ENCODE measurements around the gene DAPL1.

Gene DAPL1

GRCh38 chr2:158808426-158808825, 13.3 kb downstream of the DAPL1 start:
- in situ Hi-C loops (cut with HindIII; ENCODE audit: low sequenced_read_pairs) = no loop called here
- DNase-seq (ENCODE audit: low read depth) = no peak
- no peak for TF ChIP-seq CTCF (IDR thresholded peaks at IDR 0.05; ENCODE audit: low read depth, low read length, missing control alignments)
- H3K4me3 ChIP-seq (ENCODE audit: low read depth, low read length) = no peak overlapping the region

DNA sequence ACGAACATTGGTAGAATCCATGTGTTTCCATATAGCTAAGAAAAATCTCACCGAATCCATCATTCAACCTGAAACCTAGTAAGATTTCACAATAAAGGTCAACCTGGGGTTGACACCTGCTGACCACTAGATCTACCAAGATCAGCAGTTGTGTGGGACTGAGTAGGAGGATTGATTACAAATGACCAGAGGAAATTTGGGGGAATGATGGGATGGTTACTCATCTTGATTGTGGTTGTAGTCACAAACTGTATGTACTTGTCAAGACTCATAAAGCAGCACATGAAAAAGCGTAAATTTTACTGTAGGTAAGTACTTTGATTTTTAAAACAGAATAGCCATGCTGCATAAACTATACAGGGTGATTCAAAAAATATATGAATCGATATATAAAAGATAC, 14.7 kb downstream of the DAPL1 start:
- in situ Hi-C loops (cut with HindIII; ENCODE audit: low sequenced_read_pairs) = no loop called here
- no peak for TF ChIP-seq CTCF (IDR thresholded peaks at IDR 0.05; ENCODE audit: low read depth, low read length, missing control alignments)
- no peak overlapping the region for H3K4me3 ChIP-seq (ENCODE audit: low read depth, low read length)
- DNase-seq (ENCODE audit: low read depth) = no peak

DNA sequence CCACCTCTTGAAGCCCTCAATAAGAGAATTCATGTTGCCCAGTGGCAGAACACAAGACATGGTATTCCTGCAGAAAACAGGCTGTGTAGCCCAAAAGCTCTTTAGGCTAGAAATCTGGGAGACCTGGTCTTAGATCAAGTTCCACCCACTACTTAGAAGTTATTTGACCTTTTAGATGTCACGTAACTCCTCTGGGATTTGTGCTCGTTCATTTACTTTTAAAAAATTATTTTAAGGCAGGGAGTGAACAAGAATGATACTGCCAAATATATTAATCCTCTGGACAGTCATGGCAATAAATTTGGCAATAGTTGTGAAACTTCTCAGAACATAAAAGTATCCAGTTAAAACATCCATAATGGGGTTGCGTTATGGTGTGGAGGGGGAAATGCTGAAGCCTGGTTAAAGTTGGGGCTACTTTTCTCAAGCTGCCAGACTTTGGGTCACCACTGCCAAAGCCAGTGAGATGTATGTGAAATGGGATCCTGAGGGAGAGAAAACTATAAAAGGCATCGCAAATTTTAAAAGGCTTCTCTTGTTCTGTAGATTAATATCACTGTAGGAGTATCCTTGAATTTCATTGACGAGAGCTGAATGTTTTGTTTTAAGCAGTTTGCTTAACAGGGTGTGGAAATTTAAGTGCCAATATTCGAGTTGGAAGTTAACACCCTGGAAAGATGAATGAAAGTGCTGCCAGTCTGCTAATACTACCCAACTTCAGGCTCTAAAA, 15.8 kb downstream of the DAPL1 start:
- TF ChIP-seq CTCF (IDR thresholded peaks at IDR 0.05; ENCODE audit: low read depth, low read length, missing control alignments) = no peak
- H3K4me3 ChIP-seq (ENCODE audit: low read depth, low read length) = no peak overlapping the region
- DNase-seq (ENCODE audit: low read depth) = no peak
- in situ Hi-C loops (cut with HindIII; ENCODE audit: low sequenced_read_pairs) = no loop called here

DNA sequence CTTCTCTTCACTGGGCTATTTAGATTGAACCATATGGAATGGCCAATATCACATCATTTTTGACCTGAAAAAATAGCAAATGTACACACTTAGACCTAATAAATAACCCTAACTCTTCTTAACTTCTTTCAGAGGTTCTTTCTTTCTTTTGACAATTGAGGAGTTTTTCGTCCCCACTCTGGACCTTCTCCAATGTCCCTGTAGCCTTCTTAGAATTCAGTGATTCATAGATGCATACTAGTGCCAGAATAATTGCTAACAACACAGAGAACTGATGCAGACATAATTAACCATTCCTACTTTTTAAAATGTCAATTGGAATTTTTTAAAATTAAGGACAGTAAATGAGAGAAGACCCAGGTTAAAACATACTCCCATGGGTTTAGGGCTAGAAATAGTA, 20.0 kb downstream of the DAPL1 start:
- no peak for TF ChIP-seq CTCF (IDR thresholded peaks at IDR 0.05; ENCODE audit: low read depth, low read length, missing control alignments)
- no peak overlapping the region for H3K4me3 ChIP-seq (ENCODE audit: low read depth, low read length)
- no peak for DNase-seq (ENCODE audit: low read depth)
- in situ Hi-C loops (cut with HindIII; ENCODE audit: low sequenced_read_pairs) = no loop called here

DNA sequence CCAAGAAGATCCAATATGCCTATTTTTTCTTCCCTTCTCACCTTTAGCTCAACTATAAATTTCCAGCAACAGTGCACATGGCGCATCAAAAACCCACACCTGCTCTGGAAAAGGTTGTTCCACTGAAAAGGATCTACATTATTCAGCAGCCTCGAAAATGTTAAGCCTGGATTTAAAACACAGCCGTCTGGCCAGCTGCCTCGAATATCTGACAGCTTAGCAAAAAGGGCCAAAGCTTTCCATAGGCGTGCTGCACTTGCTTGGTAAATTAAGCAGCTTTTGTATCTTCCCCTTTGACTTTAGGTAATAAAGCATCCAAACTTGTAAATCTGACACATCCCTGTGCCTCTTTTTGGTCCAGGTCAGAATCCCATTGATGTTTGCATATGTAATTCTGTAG, 20.5 kb downstream of the DAPL1 start:
- no peak for TF ChIP-seq CTCF (IDR thresholded peaks at IDR 0.05; ENCODE audit: low read depth, low read length, missing control alignments)
- H3K4me3 ChIP-seq (ENCODE audit: low read depth, low read length) = no peak overlapping the region
- in situ Hi-C loops (cut with HindIII; ENCODE audit: low sequenced_read_pairs) = no loop called here
- DNase-seq (ENCODE audit: low read depth) = no peak

GRCh38 chr2:158817588-158817987, 22.5 kb downstream of the DAPL1 start:
- DNase-seq (ENCODE audit: low read depth) = no peak
- no peak for TF ChIP-seq CTCF (IDR thresholded peaks at IDR 0.05; ENCODE audit: low read depth, low read length, missing control alignments)
- in situ Hi-C loops (cut with HindIII; ENCODE audit: low sequenced_read_pairs) = no loop called here
- no peak overlapping the region for H3K4me3 ChIP-seq (ENCODE audit: low read depth, low read length)

All from astrocyte of the cerebellum (primary cell).